GM23338 (cell line): Measurements from ENCODE around the gene EMC1.

Source experiments
- CREB1 ChIP-seq: fragments of 250-450 bp; sonication (Bioruptor Pico); IDR thresholded peaks from 2 replicates; pipeline ENCODE4 v1.5.0; 2020; ENCODE audit warnings: low read depth, mild to moderate bottlenecking, moderate library complexity
- EZH2 ChIP-seq: fragments of 200-600 bp; sonication (generic); IDR thresholded peaks from one replicate; pipeline ENCODE4 v1.8.0; 2017; ENCODE audit warnings: antibody characterized with exemption, mild to moderate bottlenecking, low read depth; ENCODE audit not compliant: unreplicated experiment
- EZH2phosphoT487 ChIP-seq: fragments of 200-600 bp; sonication (generic); IDR thresholded peaks from one replicate; pipeline ENCODE4 v1.8.1; 2018; ENCODE audit warnings: antibody characterized with exemption; ENCODE audit not compliant: unreplicated experiment
- JUNB ChIP-seq: IDR thresholded peaks from one replicate; pipeline ENCODE4 v1.6.1; 2016; ENCODE audit warnings: antibody characterized with exemption; ENCODE audit not compliant: unreplicated experiment
- NANOG ChIP-seq: IDR thresholded peaks from 2 replicates; pipeline ENCODE4 v1.6.1; 2016; ENCODE audit warnings: antibody characterized with exemption, borderline replicate concordance
- POLR2AphosphoS5 ChIP-seq: IDR thresholded peaks from 2 replicates; pipeline ENCODE4 v1.6.1; 2016; ENCODE audit warnings: antibody characterized with exemption, low read depth
- ZNF114 ChIP-seq: fragments of 250-450 bp; sonication (Bioruptor Pico); IDR thresholded peaks from 2 replicates; pipeline ENCODE4 v1.5.0; 2020; ENCODE audit warnings: mild to moderate bottlenecking, moderate library complexity
- ZNF331 ChIP-seq: fragments of 250-450 bp; sonication (Bioruptor Pico); IDR thresholded peaks from 2 replicates; pipeline ENCODE4 v1.5.0; 2020; ENCODE audit warnings: low read depth, mild to moderate bottlenecking, moderate library complexity
- TF ChIP-seq, protein P1 (sequence below), 2 experiments: fragments of 200-600 bp in 1 of 2; sonication (generic) in 1 of 2; conservative IDR thresholded peaks; 2 replicates each; pipeline versions ENCODE4 v1.5.1 to v1.6.1; 2016 to 2017; ENCODE audit warnings: antibody characterized with exemption in 2 of 2, low read depth in 2 of 2, mild to moderate bottlenecking in 2 of 2, moderate library complexity in 1 of 2
- TF ChIP-seq, protein P2 (sequence below): IDR thresholded peaks from one replicate; pipeline ENCODE4 v1.6.1; 2018; ENCODE audit warnings: antibody characterized with exemption; ENCODE audit not compliant: unreplicated experiment
- TF ChIP-seq, protein P3 (sequence below): IDR thresholded peaks from 2 replicates; pipeline ENCODE4 v1.6.1; 2016; ENCODE audit warnings: antibody characterized with exemption
- TF ChIP-seq, protein P4 (sequence below): fragments of 250-450 bp; sonication (Bioruptor Pico); IDR thresholded peaks from 2 replicates; pipeline ENCODE4 v1.5.0; 2020; ENCODE audit warnings: mild to moderate bottlenecking, moderate library complexity

DNA sequence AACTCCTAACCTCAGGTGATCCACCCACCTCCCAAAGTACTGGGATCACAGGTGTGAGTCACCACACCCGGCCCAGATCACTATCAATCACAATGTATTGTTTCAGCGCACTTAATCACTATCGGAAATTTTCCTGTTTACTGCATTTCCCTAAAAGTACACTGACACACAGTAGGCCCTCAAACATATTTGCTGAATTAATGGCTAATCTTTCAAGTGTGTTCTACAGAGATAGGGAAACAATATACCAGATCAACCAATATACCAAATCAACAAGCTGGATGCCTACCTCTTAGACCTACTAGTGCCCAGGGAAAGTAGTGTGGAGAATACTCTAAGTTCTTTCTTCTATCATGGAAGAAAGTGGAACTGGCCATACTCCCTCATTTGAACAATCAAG is 58.3 kb downstream of the EMC1 start:
- TF ChIP-seq, protein P1, sequence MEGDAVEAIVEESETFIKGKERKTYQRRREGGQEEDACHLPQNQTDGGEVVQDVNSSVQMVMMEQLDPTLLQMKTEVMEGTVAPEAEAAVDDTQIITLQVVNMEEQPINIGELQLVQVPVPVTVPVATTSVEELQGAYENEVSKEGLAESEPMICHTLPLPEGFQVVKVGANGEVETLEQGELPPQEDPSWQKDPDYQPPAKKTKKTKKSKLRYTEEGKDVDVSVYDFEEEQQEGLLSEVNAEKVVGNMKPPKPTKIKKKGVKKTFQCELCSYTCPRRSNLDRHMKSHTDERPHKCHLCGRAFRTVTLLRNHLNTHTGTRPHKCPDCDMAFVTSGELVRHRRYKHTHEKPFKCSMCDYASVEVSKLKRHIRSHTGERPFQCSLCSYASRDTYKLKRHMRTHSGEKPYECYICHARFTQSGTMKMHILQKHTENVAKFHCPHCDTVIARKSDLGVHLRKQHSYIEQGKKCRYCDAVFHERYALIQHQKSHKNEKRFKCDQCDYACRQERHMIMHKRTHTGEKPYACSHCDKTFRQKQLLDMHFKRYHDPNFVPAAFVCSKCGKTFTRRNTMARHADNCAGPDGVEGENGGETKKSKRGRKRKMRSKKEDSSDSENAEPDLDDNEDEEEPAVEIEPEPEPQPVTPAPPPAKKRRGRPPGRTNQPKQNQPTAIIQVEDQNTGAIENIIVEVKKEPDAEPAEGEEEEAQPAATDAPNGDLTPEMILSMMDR (conservative IDR thresholded peaks at IDR 0.05; ENCODE audit: low read depth in 2 of 2): no peak
- TF ChIP-seq EZH2 (no peak), JUNB (no peak), CREB1 (CRISPR knock-in tag) (no peak), EZH2phosphoT487 (no peak), ZNF114 (CRISPR knock-in tag) (no peak), POLR2AphosphoS5 (no peak), ZNF331 (CRISPR knock-in tag) (no peak), NANOG (no peak)
- TF ChIP-seq, protein P2, sequence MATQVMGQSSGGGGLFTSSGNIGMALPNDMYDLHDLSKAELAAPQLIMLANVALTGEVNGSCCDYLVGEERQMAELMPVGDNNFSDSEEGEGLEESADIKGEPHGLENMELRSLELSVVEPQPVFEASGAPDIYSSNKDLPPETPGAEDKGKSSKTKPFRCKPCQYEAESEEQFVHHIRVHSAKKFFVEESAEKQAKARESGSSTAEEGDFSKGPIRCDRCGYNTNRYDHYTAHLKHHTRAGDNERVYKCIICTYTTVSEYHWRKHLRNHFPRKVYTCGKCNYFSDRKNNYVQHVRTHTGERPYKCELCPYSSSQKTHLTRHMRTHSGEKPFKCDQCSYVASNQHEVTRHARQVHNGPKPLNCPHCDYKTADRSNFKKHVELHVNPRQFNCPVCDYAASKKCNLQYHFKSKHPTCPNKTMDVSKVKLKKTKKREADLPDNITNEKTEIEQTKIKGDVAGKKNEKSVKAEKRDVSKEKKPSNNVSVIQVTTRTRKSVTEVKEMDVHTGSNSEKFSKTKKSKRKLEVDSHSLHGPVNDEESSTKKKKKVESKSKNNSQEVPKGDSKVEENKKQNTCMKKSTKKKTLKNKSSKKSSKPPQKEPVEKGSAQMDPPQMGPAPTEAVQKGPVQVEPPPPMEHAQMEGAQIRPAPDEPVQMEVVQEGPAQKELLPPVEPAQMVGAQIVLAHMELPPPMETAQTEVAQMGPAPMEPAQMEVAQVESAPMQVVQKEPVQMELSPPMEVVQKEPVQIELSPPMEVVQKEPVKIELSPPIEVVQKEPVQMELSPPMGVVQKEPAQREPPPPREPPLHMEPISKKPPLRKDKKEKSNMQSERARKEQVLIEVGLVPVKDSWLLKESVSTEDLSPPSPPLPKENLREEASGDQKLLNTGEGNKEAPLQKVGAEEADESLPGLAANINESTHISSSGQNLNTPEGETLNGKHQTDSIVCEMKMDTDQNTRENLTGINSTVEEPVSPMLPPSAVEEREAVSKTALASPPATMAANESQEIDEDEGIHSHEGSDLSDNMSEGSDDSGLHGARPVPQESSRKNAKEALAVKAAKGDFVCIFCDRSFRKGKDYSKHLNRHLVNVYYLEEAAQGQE: no peak
- TF ChIP-seq, protein P3, sequence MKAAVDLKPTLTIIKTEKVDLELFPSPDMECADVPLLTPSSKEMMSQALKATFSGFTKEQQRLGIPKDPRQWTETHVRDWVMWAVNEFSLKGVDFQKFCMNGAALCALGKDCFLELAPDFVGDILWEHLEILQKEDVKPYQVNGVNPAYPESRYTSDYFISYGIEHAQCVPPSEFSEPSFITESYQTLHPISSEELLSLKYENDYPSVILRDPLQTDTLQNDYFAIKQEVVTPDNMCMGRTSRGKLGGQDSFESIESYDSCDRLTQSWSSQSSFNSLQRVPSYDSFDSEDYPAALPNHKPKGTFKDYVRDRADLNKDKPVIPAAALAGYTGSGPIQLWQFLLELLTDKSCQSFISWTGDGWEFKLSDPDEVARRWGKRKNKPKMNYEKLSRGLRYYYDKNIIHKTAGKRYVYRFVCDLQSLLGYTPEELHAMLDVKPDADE: no peak
- TF ChIP-seq, protein P4, sequence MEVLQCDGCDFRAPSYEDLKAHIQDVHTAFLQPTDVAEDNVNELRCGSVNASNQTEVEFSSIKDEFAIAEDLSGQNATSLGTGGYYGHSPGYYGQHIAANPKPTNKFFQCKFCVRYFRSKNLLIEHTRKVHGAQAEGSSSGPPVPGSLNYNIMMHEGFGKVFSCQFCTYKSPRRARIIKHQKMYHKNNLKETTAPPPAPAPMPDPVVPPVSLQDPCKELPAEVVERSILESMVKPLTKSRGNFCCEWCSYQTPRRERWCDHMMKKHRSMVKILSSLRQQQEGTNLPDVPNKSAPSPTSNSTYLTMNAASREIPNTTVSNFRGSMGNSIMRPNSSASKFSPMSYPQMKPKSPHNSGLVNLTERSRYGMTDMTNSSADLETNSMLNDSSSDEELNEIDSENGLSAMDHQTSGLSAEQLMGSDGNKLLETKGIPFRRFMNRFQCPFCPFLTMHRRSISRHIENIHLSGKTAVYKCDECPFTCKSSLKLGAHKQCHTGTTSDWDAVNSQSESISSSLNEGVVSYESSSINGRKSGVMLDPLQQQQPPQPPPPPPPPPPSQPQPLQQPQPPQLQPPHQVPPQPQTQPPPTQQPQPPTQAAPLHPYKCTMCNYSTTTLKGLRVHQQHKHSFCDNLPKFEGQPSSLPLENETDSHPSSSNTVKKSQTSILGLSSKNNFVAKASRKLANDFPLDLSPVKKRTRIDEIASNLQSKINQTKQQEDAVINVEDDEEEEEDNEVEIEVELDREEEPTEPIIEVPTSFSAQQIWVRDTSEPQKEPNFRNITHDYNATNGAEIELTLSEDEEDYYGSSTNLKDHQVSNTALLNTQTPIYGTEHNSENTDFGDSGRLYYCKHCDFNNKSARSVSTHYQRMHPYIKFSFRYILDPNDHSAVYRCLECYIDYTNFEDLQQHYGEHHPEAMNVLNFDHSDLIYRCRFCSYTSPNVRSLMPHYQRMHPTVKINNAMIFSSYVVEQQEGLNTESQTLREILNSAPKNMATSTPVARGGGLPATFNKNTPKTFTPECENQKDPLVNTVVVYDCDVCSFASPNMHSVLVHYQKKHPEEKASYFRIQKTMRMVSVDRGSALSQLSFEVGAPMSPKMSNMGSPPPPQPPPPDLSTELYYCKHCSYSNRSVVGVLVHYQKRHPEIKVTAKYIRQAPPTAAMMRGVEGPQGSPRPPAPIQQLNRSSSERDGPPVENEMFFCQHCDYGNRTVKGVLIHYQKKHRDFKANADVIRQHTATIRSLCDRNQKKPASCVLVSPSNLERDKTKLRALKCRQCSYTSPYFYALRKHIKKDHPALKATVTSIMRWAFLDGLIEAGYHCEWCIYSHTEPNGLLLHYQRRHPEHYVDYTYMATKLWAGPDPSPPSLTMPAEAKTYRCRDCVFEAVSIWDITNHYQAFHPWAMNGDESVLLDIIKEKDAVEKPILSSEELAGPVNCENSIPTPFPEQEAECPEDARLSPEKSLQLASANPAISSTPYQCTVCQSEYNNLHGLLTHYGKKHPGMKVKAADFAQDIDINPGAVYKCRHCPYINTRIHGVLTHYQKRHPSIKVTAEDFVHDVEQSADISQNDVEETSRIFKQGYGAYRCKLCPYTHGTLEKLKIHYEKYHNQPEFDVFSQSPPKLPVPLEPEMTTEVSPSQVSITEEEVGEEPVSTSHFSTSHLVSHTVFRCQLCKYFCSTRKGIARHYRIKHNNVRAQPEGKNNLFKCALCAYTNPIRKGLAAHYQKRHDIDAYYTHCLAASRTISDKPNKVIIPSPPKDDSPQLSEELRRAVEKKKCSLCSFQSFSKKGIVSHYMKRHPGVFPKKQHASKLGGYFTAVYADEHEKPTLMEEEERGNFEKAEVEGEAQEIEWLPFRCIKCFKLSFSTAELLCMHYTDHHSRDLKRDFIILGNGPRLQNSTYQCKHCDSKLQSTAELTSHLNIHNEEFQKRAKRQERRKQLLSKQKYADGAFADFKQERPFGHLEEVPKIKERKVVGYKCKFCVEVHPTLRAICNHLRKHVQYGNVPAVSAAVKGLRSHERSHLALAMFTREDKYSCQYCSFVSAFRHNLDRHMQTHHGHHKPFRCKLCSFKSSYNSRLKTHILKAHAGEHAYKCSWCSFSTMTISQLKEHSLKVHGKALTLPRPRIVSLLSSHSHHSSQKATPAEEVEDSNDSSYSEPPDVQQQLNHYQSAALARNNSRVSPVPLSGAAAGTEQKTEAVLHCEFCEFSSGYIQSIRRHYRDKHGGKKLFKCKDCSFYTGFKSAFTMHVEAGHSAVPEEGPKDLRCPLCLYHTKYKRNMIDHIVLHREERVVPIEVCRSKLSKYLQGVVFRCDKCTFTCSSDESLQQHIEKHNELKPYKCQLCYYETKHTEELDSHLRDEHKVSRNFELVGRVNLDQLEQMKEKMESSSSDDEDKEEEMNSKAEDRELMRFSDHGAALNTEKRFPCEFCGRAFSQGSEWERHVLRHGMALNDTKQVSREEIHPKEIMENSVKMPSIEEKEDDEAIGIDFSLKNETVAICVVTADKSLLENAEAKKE (CRISPR knock-in tag): no peak
